ENCODE measurements around the gene MTMR4.

DNA sequence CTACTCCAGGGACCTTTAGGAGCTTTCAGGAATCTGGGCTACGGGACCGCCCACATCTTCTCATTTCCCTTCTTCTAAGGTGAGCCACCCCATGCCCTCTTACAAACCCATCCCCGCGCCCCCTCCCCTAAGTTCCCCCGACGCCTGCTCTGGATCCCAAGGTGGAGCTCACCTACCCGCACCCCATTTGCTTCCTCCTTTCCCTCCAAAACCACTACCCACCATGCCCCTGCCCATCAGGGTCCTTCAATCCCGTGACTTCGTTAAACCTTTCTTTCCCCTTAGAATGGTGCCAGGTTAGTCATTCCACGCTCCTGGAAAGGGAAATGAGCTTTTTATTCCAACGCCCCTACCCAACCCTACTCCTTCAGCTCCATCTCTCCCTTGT lies 326 bp upstream of the MTMR4 start:
- TF ChIP-seq, protein P1, sequence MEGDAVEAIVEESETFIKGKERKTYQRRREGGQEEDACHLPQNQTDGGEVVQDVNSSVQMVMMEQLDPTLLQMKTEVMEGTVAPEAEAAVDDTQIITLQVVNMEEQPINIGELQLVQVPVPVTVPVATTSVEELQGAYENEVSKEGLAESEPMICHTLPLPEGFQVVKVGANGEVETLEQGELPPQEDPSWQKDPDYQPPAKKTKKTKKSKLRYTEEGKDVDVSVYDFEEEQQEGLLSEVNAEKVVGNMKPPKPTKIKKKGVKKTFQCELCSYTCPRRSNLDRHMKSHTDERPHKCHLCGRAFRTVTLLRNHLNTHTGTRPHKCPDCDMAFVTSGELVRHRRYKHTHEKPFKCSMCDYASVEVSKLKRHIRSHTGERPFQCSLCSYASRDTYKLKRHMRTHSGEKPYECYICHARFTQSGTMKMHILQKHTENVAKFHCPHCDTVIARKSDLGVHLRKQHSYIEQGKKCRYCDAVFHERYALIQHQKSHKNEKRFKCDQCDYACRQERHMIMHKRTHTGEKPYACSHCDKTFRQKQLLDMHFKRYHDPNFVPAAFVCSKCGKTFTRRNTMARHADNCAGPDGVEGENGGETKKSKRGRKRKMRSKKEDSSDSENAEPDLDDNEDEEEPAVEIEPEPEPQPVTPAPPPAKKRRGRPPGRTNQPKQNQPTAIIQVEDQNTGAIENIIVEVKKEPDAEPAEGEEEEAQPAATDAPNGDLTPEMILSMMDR (IDR thresholded peaks at IDR 0.05; ENCODE audit: low read depth, low read length, poor library complexity, severe bottlenecking), result no peak
- TF ChIP-seq EZH2phosphoT487 (IDR thresholded peaks at IDR 0.05; ENCODE audit: borderline replicate concordance, low read length), result no peak

All from DOHH2 (cell line).